Cardiac fibroblast (primary cell): ENCODE data around the gene KCNIP4.

ENCODE experiments used
- DNase-seq, 2 donors: peaks; one replicate each; pipeline versions ENCODE4 v3.0.0 to v3.0.0-alpha.2; 2010; ENCODE audit warnings: low read depth in 2 of 2
- H3K4me3 ChIP-seq, 2 donors: replicated peaks in 1 of 2; 1 replicate in 1 of 2; 2 replicates in 1 of 2; pipeline ENCODE4 v1.5.1; 2011; ENCODE audit warnings: low read depth in 2 of 2, low read length in 2 of 2, mild to moderate bottlenecking in 2 of 2, moderate library complexity in 1 of 2
- CTCF ChIP-seq: IDR thresholded peaks from one replicate; pipeline ENCODE4 v1.5.1; 2011; ENCODE audit warnings: low read depth, mild to moderate bottlenecking, low read length, inconsistent platforms

The KCNIP4 gene

GRCh38 chr4:21184788-21185187 lies 763.8 kb downstream of the KCNIP4 start:
- H3K4me3 ChIP-seq, result no peak overlapping the region
- TF ChIP-seq CTCF, result no peak
- DNase-seq, result no peak

GRCh38 chr4:21181716-21182115 lies 766.9 kb downstream of the KCNIP4 start:
- no peak for TF ChIP-seq CTCF
- no peak for DNase-seq
- H3K4me3 ChIP-seq, result no peak overlapping the region

- TF ChIP-seq CTCF, result no peak
- DNase-seq, result no peak
- no peak overlapping the region for H3K4me3 ChIP-seq
These were observed 770.7 kb downstream of the KCNIP4 start for GRCh38 chr4:21177871-21178270.

GRCh38 chr4:21177092-21177491 lies 771.5 kb downstream of the KCNIP4 start:
- no peak overlapping the region for H3K4me3 ChIP-seq
- DNase-seq, result no peak
- TF ChIP-seq CTCF, result no peak

GRCh38 chr4:21167711-21168110 lies 780.9 kb downstream of the KCNIP4 start:
- no peak for DNase-seq
- TF ChIP-seq CTCF, result no peak
- H3K4me3 ChIP-seq, result no peak overlapping the region

- TF ChIP-seq CTCF, result no peak
- DNase-seq, result no peak
These were observed 793.2 kb downstream of the KCNIP4 start for GRCh38 chr4:21155367-21155766.

GRCh38 chr4:21139327-21139726 lies 809.2 kb downstream of the KCNIP4 start:
- H3K4me3 ChIP-seq, result no peak overlapping the region
- TF ChIP-seq CTCF, result no peak
- no peak for DNase-seq

More at GRCh38 chr4:21155367-21155766, 793.2 kb downstream of the KCNIP4 start:
- H3K4me3 ChIP-seq, result no peak overlapping the region
